Suprapubic skin (tissue), 4 donors: Measurements from ENCODE around the gene TCF21.

Experiments used
- EP300 ChIP-seq: sonication (generic); formaldehyde crosslinking; IDR thresholded peaks from one replicate; pipeline ENCODE4 v1.6.1; 2017; ENCODE audit warnings: antibody characterized with exemption
- POLR2A ChIP-seq, 2 donors: fragments of 450-650 bp; IDR thresholded peaks; one replicate each; pipeline ENCODE4 v1.6.1; 2017; ENCODE audit warnings: antibody characterized with exemption in 2 of 2, mild to moderate bottlenecking in 2 of 2, moderate library complexity in 2 of 2
- POLR2AphosphoS5 ChIP-seq, 3 donors: sonication (generic); formaldehyde crosslinking; IDR thresholded peaks; one replicate each; pipeline ENCODE4 v1.6.1; 2017; ENCODE audit warnings: antibody characterized with exemption in 3 of 3
- TF ChIP-seq, protein P1 (sequence below), 2 donors: fragments of 200-600 bp in 1 of 2; fragments of 450-650 bp in 1 of 2; sonication (generic) in 1 of 2; IDR thresholded peaks; one replicate each; pipeline ENCODE4 v1.5.1; 2016 to 2019; ENCODE audit warnings: antibody characterized with exemption in 2 of 2, mild to moderate bottlenecking in 1 of 2, moderate library complexity in 1 of 2

DNA sequence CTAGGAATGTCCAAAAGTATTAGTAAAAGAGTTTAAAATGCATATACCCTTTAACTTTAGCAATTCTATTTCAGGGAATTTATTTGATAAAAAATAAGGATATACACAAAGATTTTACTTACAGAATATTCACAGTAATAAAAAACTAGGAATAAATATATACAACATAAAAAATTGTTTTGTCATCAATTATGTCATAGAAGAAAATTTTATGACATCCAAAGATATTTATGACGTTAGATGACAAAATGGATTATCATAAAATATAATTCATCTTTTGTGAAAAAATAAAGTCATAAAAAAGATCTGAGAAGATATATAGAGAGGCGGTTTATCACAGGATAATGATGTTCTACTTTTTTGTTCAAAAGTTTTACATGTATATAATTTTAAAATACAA lies 32.0 kb upstream of the TCF21 start:
- TF ChIP-seq, protein P1, sequence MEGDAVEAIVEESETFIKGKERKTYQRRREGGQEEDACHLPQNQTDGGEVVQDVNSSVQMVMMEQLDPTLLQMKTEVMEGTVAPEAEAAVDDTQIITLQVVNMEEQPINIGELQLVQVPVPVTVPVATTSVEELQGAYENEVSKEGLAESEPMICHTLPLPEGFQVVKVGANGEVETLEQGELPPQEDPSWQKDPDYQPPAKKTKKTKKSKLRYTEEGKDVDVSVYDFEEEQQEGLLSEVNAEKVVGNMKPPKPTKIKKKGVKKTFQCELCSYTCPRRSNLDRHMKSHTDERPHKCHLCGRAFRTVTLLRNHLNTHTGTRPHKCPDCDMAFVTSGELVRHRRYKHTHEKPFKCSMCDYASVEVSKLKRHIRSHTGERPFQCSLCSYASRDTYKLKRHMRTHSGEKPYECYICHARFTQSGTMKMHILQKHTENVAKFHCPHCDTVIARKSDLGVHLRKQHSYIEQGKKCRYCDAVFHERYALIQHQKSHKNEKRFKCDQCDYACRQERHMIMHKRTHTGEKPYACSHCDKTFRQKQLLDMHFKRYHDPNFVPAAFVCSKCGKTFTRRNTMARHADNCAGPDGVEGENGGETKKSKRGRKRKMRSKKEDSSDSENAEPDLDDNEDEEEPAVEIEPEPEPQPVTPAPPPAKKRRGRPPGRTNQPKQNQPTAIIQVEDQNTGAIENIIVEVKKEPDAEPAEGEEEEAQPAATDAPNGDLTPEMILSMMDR (IDR thresholded peaks at IDR 0.05), result no peak
- TF ChIP-seq POLR2AphosphoS5 (IDR thresholded peaks at IDR 0.05), result no peak
- no peak for TF ChIP-seq POLR2A (IDR thresholded peaks at IDR 0.05)
- no peak for TF ChIP-seq EP300
